Measurements from ENCODE around the gene SCLT1.
A peak's percentile ranks its signal among the peaks of the same experiment; 100 is the strongest.
"Not testable (repeated sequence)": the region's sequence is repeated elsewhere in the genome, so short reads cannot be mapped to it uniquely, and the experiment has no call there.

SCLT1 gene

GRCh38 chr4:129093191-129093920, at the start of gene SCLT1:
Gene SCLT1 (minus strand): TSS chr4:129093539. CDS start chr4:129093103, 436 bp downstream.
- peak within 1 kb of the TSS; percentile 64 for H3K4me3 ChIP-seq (ENCODE audit: low read depth, low read length)
- no peak for TF ChIP-seq CTCF (IDR thresholded peaks at IDR 0.05; ENCODE audit: borderline replicate concordance, insufficient read depth, low read depth, low read length)

- no peak overlapping the region for H3K4me3 ChIP-seq (ENCODE audit: low read depth, low read length)
- TF ChIP-seq CTCF (IDR thresholded peaks at IDR 0.05; ENCODE audit: borderline replicate concordance, insufficient read depth, low read depth, low read length), result no peak
Measured at GRCh38 chr4:129140521-129140920, 47.2 kb upstream of the SCLT1 start.

DNA sequence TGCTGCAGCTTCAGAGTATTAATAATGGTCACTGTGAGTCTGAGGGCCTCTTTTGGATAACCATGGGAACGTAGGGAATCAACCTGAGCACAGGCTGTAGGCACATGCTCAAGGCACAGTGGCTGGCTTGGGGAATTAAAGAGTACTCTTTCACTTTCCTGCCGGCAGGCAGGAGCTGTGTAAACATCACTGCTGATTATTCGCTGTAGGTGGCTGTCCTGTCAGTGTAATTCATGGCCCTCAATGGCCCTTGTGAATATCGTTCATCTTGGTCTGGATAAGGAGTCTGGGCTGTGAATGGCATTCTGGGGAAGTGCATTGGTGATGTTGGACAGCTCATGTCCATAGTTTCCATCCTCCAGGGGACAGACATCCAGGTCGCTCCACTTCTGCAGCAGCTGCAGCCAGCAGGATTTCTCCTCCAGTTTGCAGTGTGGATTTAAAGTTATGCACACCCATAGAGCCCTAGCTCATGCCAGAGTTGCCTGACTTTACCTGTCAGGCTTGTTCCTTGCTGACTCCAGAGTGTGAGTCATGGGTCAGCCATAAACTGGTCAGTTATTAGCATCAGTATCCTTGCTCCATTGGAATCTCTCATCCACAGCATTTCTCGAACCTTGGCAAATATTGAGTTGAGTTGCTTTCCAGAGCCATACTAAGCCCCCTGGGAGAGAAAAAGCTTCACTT, 45.6 kb upstream of the SCLT1 start:
- H3K4me3 ChIP-seq (ENCODE audit: low read depth, low read length), result no peak overlapping the region
- TF ChIP-seq CTCF (IDR thresholded peaks at IDR 0.05; ENCODE audit: borderline replicate concordance, insufficient read depth, low read depth, low read length), result no peak

GRCh38 chr4:129136433-129136832, 43.1 kb upstream of the SCLT1 start:
- no peak for TF ChIP-seq CTCF (IDR thresholded peaks at IDR 0.05; ENCODE audit: borderline replicate concordance, insufficient read depth, low read depth, low read length)
- no peak overlapping the region for H3K4me3 ChIP-seq (ENCODE audit: low read depth, low read length)

GRCh38 chr4:129131343-129131742, 38.0 kb upstream of the SCLT1 start:
- TF ChIP-seq CTCF (IDR thresholded peaks at IDR 0.05; ENCODE audit: borderline replicate concordance, insufficient read depth, low read depth, low read length), result no peak
- no peak overlapping the region for H3K4me3 ChIP-seq (ENCODE audit: low read depth, low read length)

GRCh38 chr4:129129143-129129542, 35.8 kb upstream of the SCLT1 start:
- H3K4me3 ChIP-seq (ENCODE audit: low read depth, low read length), result no peak overlapping the region
- no peak for TF ChIP-seq CTCF (IDR thresholded peaks at IDR 0.05; ENCODE audit: borderline replicate concordance, insufficient read depth, low read depth, low read length)

DNA sequence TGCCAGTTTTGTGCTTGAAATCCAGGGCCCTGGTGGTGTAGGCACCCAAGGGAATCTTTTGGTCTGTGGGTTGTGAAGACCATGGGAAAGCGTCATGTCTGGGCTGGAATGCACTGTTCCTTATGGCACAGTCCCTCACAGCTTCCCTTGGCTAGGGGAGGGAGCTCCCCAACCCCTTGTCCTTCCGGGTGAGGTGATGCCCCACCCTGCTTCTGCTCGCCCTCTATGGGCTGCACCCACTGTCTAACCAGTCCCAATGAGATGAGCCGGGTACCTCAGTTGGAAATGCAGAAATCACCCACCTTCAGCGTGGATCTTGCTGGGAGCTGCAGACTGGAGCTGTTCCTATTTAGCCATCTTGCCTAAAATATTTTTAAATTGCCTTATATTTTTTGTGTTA, 33.3 kb upstream of the SCLT1 start:
- H3K4me3 ChIP-seq (ENCODE audit: low read depth, low read length), result not testable (repeated sequence)

All from GM12875 (cell line).